H9 (cell line): ENCODE measurements around the gene EOLA2. TPM values are rescaled to one million over a fixed set of nuclear protein-coding genes. Genes with fewer than 3 reads are reported as not detected.
"Not testable (repeated sequence)": the region's sequence is repeated elsewhere in the genome, so short reads cannot be mapped to it uniquely, and the experiment has no call there.

Experiments used
- DNase-seq: peaks from one replicate; pipeline ENCODE4 v3.0.0-alpha.2; 2017
- H2AFZ ChIP-seq: one replicate; pipeline ENCODE4 v1.6.1; 2013; ENCODE audit warnings: mild to moderate bottlenecking, low read length, control low read depth, moderate library complexity
- H2AK5ac ChIP-seq: 2 replicates; pipeline ENCODE4 v1.6.1; 2013; ENCODE audit warnings: low read length, control low read depth, mixed read lengths; ENCODE audit not compliant: insufficient read length
- H2BK120ac ChIP-seq: one replicate; pipeline ENCODE4 v1.6.1; 2013; ENCODE audit warnings: low read depth, mild to moderate bottlenecking, low read length, control low read depth, inconsistent platforms; ENCODE audit not compliant: poor library complexity, severe bottlenecking
- H2BK12ac ChIP-seq: 2 replicates; pipeline ENCODE4 v1.6.1; 2013; ENCODE audit warnings: low read length, control low read depth, mixed read lengths, low read depth; ENCODE audit not compliant: insufficient read length
- H2BK15ac ChIP-seq: 2 replicates; pipeline ENCODE4 v1.6.1; 2013; ENCODE audit warnings: low read depth, low read length, control low read depth
- H2BK20ac ChIP-seq: one replicate; pipeline ENCODE4 v1.6.1; 2013; ENCODE audit warnings: low read depth, mild to moderate bottlenecking, low read length, control low read depth, inconsistent platforms; ENCODE audit not compliant: poor library complexity, severe bottlenecking
- H2BK5ac ChIP-seq: 2 replicates; pipeline ENCODE4 v1.6.1; 2013; ENCODE audit warnings: low read length, control low read depth, mixed read lengths; ENCODE audit not compliant: insufficient read length
- H3K14ac ChIP-seq: 2 replicates; pipeline ENCODE4 v1.6.1; 2013; ENCODE audit warnings: low read length, control low read depth; ENCODE audit not compliant: insufficient read depth
- H3K18ac ChIP-seq: 2 replicates; pipeline ENCODE4 v1.6.1; 2013; ENCODE audit warnings: low read depth, mild to moderate bottlenecking, mixed read lengths, low read length, control low read depth; ENCODE audit not compliant: insufficient read length
- H3K23ac ChIP-seq: 2 replicates; pipeline ENCODE4 v1.6.1; 2013; ENCODE audit warnings: low read length, control low read depth, mixed read lengths, low read depth; ENCODE audit not compliant: insufficient read length
- H3K23me2 ChIP-seq: 2 replicates; pipeline ENCODE4 v1.6.1; 2013; ENCODE audit warnings: low read depth, mild to moderate bottlenecking, mixed read lengths, low read length, control low read depth; ENCODE audit not compliant: insufficient read length, poor library complexity, severe bottlenecking
- H3K27ac ChIP-seq: 2 replicates; pipeline ENCODE4 v1.5.1; 2013; ENCODE audit warnings: low read length, control low read depth, mixed read lengths, low read depth; ENCODE audit not compliant: insufficient read length
- H3K27me3 ChIP-seq: 2 replicates; pipeline ENCODE4 v1.6.1; 2013; ENCODE audit warnings: low read length, control low read depth, inconsistent platforms; ENCODE audit not compliant: insufficient read depth
- H3K4ac ChIP-seq: 2 replicates; pipeline ENCODE4 v1.6.1; 2013; ENCODE audit warnings: low read depth, mild to moderate bottlenecking, control low read depth, inconsistent platforms, low read length, moderate library complexity
- H3K4me1 ChIP-seq: 2 replicates; pipeline ENCODE4 v1.6.1; 2013; ENCODE audit warnings: low read length, control low read depth, inconsistent platforms; ENCODE audit not compliant: insufficient read depth
- H3K4me2 ChIP-seq: 2 replicates; pipeline ENCODE4 v1.6.1; 2013; ENCODE audit warnings: low read length, control low read depth, mixed read lengths; ENCODE audit not compliant: insufficient read length, insufficient read depth
- H3K56ac ChIP-seq: 2 replicates; pipeline ENCODE4 v1.6.1; 2013; ENCODE audit warnings: low read depth, mild to moderate bottlenecking, mixed read lengths, low read length, control low read depth; ENCODE audit not compliant: insufficient read length
- H3K79me1 ChIP-seq: 2 replicates; pipeline ENCODE4 v1.6.1; 2013; ENCODE audit warnings: low read depth, mild to moderate bottlenecking, moderate library complexity, low read length, control low read depth, inconsistent platforms; ENCODE audit not compliant: insufficient read depth, poor library complexity, severe bottlenecking
- H3K79me2 ChIP-seq: 2 replicates; pipeline ENCODE4 v1.6.1; 2013; ENCODE audit warnings: low read length, control low read depth, inconsistent platforms; ENCODE audit not compliant: insufficient read depth
- H3K9ac ChIP-seq: 2 replicates; pipeline ENCODE4 v1.6.1; 2013; ENCODE audit warnings: low read length, control low read depth, mixed read lengths; ENCODE audit not compliant: insufficient read length; ENCODE audit errors: extremely low read depth
- H3K9me3 ChIP-seq: one replicate; pipeline ENCODE4 v1.6.1; 2013; ENCODE audit warnings: low read depth, low read length, inconsistent platforms; ENCODE audit not compliant: control insufficient read depth
- H3T11ph ChIP-seq: one replicate; pipeline ENCODE4 v1.6.1; 2013; ENCODE audit warnings: mild to moderate bottlenecking, low read length, control low read depth, inconsistent platforms
- H4K20me1 ChIP-seq: one replicate; pipeline ENCODE4 v1.6.1; 2013; ENCODE audit not compliant: control insufficient read depth, insufficient read length, insufficient read depth
- H4K5ac ChIP-seq: 2 replicates; pipeline ENCODE4 v1.6.1; 2013; ENCODE audit warnings: low read depth, mild to moderate bottlenecking, mixed read lengths, low read length, control low read depth; ENCODE audit not compliant: insufficient read length
- H4K8ac ChIP-seq: replicated peaks from 2 replicates; pipeline ENCODE4 v1.6.1; 2013; ENCODE audit warnings: low read length, control low read depth, mixed read lengths, low read depth; ENCODE audit not compliant: insufficient read length
- H4K91ac ChIP-seq: 2 replicates; pipeline ENCODE4 v1.6.1; 2013; ENCODE audit warnings: low read depth, mild to moderate bottlenecking, moderate library complexity, mixed read lengths, low read length, control low read depth; ENCODE audit not compliant: insufficient read length
- H3K27ac Mint-ChIP-seq, 3 experiments: 2 replicates in 2 of 3; 3 replicates in 1 of 3; pipeline ENCODE4 v1.8.0; 2020 to 2021; ENCODE audit warnings: mixed read lengths in 3 of 3, mild to moderate bottlenecking in 1 of 3, moderate library complexity in 1 of 3
- H3K27me3 Mint-ChIP-seq: 2 replicates; pipeline ENCODE4 v1.8.0; 2021; ENCODE audit warnings: low read depth, mild to moderate bottlenecking, moderate library complexity, mixed read lengths
- H3K36me3 Mint-ChIP-seq, 3 experiments: 2 replicates in 2 of 3; 3 replicates in 1 of 3; pipeline ENCODE4 v1.8.0; 2020 to 2021; ENCODE audit warnings: low read depth in 3 of 3, mixed read lengths in 3 of 3; ENCODE audit not compliant: insufficient read depth in 1 of 3
- H3K4me1 Mint-ChIP-seq, 2 experiments: 2 replicates each; pipeline ENCODE4 v1.8.0; 2020; ENCODE audit warnings: mixed read lengths in 2 of 2
- H3K4me3 Mint-ChIP-seq, 2 experiments: 2 replicates in 1 of 2; 3 replicates in 1 of 2; pipeline ENCODE4 v1.8.0; 2020 to 2021; ENCODE audit warnings: mild to moderate bottlenecking in 2 of 2, mixed read lengths in 2 of 2, moderate library complexity in 1 of 2
- H3K9me3 Mint-ChIP-seq, 2 experiments: 2 replicates in 1 of 2; 3 replicates in 1 of 2; pipeline ENCODE4 v1.8.0; 2020; ENCODE audit warnings: mild to moderate bottlenecking in 2 of 2, mixed read lengths in 2 of 2, moderate library complexity in 1 of 2
- WGBS: extraction: QIAGEN DNeasy Blood & Tissue Kit; methylation state at CpG from one replicate; pipeline ENCODE4 v1.1.7; 2013; ENCODE audit warnings: missing lambda C conversion rate, low lambda C conversion rate, mixed read lengths; ENCODE audit not compliant: insufficient read length; ENCODE audit errors: extremely low coverage; 5-methylcytosine and 5-hydroxymethylcytosine counted together
- total RNA-seq: library from RNA; stranded (reverse); gene quantifications from 2 replicates; pipeline ENCODE4 v1.2.1, GENCODE V29; 2021

The EOLA2 gene
- total RNA-seq, 1 experiment from 2014 or later = 38.9 TPM

DNA sequence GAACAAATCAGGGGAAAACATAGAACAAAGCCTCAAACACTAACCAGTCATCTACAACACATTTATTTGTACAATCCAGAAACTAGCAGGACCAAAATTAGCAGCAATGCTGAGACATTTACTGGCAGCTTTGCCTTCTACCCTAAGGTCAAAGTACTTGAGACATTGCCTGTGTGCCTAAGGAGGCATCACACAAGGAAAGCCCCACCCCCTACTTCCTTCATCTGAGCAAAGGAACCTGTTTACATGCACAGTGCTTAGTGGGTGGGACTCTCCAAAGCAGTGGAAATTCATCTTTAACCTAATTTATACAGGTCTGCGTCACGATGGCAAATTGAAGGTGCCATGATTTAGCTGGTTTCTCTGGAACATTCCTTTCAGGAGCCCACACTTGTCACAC lies 6.1 kb downstream of the EOLA2 start:
- H2AFZ ChIP-seq, H2BK120ac ChIP-seq, H3K79me2 ChIP-seq, H3K27ac ChIP-seq, H3K56ac ChIP-seq, H3K4me1 Mint-ChIP-seq, H3K18ac ChIP-seq, DNase-seq, H3K27me3 Mint-ChIP-seq, H3K9me3 ChIP-seq, H2BK20ac ChIP-seq, H4K91ac ChIP-seq, H2BK15ac ChIP-seq, H3K9ac ChIP-seq, H3K4me3 Mint-ChIP-seq, H3K27me3 ChIP-seq, H4K5ac ChIP-seq, H4K20me1 ChIP-seq, H2BK12ac ChIP-seq, H2BK5ac ChIP-seq, H2AK5ac ChIP-seq, H3K23me2 ChIP-seq, H3K14ac ChIP-seq, H3K23ac ChIP-seq, H3K4me1 ChIP-seq, H3K79me1 ChIP-seq, H4K8ac ChIP-seq, H3K27ac Mint-ChIP-seq, H3K4me2 ChIP-seq, H3K4ac ChIP-seq, H3T11ph ChIP-seq: not testable (repeated sequence)
- Mint-ChIP-seq H3K36me3 (peaks cover 10 to 15% (median 11%) of the 10 kb centered on the region in 3 experiments; a peak in 6 of 7 replicates), H3K9me3 (peaks cover 12 to 15% of the 10 kb centered on the region in 2 experiments)
- WGBS = no CpG with 5 or more reads among the region's 2 CpGs

- H4K91ac ChIP-seq, H3K27ac ChIP-seq, H3K79me1 ChIP-seq, H3K4me1 ChIP-seq, H4K20me1 ChIP-seq, H2BK12ac ChIP-seq, H3K27me3 ChIP-seq, H3K4me1 Mint-ChIP-seq, H3K4me3 Mint-ChIP-seq, DNase-seq, H3K79me2 ChIP-seq, H2BK20ac ChIP-seq, H3K56ac ChIP-seq, H2AFZ ChIP-seq, H3K23ac ChIP-seq, H4K5ac ChIP-seq, H3K4ac ChIP-seq, H3K23me2 ChIP-seq, H3K27me3 Mint-ChIP-seq, H3K18ac ChIP-seq, H3K9ac ChIP-seq, H3K27ac Mint-ChIP-seq, H2AK5ac ChIP-seq, H4K8ac ChIP-seq, H3K14ac ChIP-seq, H3K9me3 ChIP-seq, H3K4me2 ChIP-seq, H2BK120ac ChIP-seq, H2BK5ac ChIP-seq, H2BK15ac ChIP-seq, H3T11ph ChIP-seq: not testable (repeated sequence)
- H3K9me3 Mint-ChIP-seq = peaks cover 12 to 15% of the 10 kb centered on the region in 2 experiments
- peaks cover 9 to 15% (median 11%) of the 10 kb centered on the region in 3 experiments; a peak in 6 of 7 replicates for H3K36me3 Mint-ChIP-seq
- no CpG with 5 or more reads among the region's 4 CpGs for WGBS
Measured at GRCh38 chrX:149931355-149931754, 6.9 kb downstream of the EOLA2 start.
